Femur (tissue), 1 donor: ENCODE measurements around the gene TXNL1.
"Not testable (repeated sequence)": the region's sequence is repeated elsewhere in the genome, so short reads cannot be mapped to it uniquely, and the experiment has no call there.

Source experiments
- DNase-seq: peaks from one replicate; pipeline ENCODE4 v3.0.0-alpha.2; 2017

The TXNL1 gene

GRCh38 chr18:56643381-56643780 lies 5.0 kb upstream of the TXNL1 start:
- no peak for DNase-seq

GRCh38 chr18:56641714-56642337 lies 3.4 kb upstream of the TXNL1 start:
- DNase-seq = no peak

DNA sequence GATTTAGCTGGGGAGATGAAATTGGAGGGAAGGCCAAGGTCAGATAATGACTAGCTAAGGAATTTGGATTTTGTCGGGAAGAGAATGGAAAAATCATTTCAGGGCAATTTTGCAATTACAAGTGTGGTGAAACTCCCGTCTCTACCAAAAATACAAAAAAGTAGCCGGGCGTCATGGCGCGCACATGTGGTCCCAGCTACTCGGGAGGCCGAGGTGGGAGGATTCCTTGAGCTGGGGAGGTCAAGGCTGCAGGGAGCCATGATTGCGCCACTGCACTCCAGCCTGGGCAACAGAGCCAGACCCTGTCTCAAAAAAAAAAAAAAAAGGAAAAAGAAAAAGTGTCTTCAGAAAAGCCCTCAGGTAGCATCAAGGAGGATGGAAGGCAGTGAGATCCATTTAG lies 1.2 kb upstream of the TXNL1 start:
- no peak for DNase-seq

GRCh38 chr18:56639104-56639381 lies 651 bp upstream of the TXNL1 start:
- DNase-seq = no peak

GRCh38 chr18:56637711-56638231 lies 621 bp downstream of the TXNL1 start:
- DNase-seq = no peak

- DNase-seq = no peak
Observed at GRCh38 chr18:56637176-56637575, 1.2 kb downstream of the TXNL1 start.

DNA sequence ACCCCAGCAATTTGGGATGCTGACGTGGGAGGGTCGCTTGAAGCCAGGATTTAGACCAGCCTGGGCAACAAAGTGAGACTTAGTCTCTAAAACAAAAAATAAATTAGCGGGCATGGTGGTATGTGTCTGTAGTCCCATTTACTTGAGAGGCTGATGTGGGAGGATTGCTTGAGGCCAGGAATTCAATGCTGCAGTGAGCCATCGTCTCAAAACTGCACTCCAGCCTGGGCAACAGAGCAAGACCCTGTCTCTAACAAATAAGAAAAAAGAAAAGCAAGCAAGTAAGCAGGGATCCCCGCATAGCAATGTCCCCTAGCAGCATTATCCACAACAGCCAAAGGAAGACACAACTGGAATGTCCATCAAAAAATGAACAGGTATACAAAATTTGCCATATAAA lies 3.4 kb downstream of the TXNL1 start:
- no peak for DNase-seq

- no peak for DNase-seq
Observed at GRCh38 chr18:56632070-56633022, 6.0 kb downstream of the TXNL1 start.

- DNase-seq = no peak
Observed at GRCh38 chr18:56627991-56628390, 10.4 kb downstream of the TXNL1 start.

- no peak for DNase-seq
Observed at GRCh38 chr18:56615738-56616520, 22.5 kb downstream of the TXNL1 start.

GRCh38 chr18:56606618-56607017 lies 31.8 kb downstream of the TXNL1 start:
- no peak for DNase-seq

- DNase-seq = no peak
Observed at GRCh38 chr18:56598422-56598821, 40.0 kb downstream of the TXNL1 start.

GRCh38 chr18:56593906-56594305 lies 44.5 kb downstream of the TXNL1 start:
- DNase-seq = no peak

DNA sequence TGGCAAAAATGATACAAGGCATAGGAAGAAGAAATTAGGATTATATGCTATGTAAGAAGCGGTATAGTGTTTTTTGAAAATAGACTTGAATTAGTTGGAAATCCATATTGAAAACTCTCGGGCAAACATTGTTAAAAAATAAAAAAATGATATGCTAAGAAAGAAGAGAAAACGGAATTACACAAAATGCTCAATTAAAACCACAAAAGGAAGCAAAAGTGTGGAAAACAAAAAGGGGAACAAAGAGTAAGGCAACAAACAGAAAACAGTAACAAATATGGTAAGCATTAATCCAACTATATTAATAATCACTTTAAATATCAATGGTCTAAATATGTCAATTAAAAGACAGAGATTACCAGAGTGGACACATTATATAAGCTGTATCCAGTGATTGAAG lies 58.4 kb downstream of the TXNL1 start:
- no peak for DNase-seq

DNA sequence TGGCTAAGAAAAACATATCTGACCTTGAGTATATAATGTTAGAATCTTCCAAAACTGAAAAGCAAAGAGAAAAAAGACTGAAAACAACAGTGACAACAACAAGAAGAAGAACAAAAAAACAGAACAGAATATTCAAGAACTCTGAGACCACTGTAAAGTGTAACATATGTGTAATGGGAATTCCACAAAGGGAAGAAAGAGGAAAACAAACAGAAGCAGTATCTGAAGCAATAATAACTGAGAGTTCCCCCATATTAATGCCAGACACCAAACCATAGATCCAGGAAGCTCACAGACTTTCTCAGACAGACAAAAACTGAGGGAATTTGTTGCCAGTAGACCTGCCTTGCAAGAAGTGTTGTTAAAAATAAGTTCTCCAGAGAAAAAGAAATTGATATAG lies 58.9 kb downstream of the TXNL1 start:
- DNase-seq = no peak

DNA sequence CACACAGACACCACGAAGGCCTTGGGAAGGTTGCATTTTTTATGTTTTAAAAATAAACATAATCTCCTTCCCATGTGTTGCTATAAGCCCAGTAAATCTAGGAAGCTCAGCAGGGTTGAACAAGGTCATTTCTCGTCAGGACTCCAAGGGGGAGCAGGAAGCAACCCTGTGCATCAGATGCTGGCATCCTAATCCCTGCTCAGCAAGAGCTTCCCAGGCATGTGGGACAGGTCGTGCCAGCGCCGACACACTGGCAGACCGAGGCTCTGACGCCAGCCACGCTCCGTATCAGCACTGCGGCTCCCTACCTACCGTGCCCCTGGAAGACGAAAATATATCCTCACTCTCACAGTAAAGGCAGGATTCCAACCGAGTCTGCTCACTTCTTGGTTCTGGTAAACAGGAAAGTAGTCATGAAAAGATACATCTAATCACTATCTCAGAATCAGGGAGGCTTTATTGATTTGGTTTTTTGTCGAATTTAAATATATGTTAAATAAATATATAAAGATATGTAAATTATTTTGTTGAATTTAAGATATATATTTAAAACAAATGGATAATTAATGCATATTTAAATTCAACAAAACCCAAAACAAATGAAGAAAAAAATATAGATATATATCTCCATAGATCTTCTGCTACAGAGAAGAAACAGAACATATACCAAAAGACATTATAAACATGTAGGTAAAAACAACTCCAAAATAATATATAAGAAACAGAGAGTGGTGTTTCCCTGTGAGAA lies 61.4 kb downstream of the TXNL1 start:
- DNase-seq = peak; percentile 40

DNA sequence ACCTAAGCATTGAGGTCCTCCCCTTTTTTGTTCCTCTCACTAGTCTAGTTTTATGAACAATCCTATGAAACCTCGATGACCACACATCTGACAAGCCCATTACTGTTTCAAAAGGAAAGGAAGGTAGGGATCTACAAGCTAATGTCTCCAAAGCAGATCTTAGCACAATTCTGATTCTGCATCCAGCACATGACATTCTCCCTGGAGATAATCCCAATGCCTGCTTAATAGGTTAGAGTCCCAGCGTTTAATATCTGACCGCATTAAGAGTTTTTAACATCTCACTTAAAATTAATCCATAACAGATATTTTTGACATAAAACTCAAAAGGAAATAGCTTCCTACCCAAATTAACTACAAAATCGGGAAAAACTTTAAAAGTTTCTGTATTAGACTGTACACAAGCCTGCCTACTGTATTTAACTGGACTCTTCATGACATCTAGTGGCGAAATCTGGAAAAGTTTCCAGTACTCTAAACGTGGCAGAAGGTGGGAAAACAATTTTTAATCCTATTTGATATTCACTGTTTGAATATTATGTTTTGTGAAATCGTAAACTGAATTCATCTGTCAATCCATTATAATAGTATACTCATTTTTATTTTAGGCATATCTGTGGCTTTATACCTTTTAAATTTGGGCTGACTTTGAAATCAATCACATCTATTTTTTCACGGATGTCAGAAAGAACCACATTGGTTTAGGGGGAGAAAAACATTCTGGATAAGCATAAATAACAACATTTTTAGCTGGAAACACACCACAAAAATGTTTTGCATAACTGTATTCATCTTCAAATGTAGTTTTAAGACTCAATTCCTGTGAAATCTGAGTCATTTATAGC lies 62.4 kb downstream of the TXNL1 start:
- DNase-seq = no peak

DNA sequence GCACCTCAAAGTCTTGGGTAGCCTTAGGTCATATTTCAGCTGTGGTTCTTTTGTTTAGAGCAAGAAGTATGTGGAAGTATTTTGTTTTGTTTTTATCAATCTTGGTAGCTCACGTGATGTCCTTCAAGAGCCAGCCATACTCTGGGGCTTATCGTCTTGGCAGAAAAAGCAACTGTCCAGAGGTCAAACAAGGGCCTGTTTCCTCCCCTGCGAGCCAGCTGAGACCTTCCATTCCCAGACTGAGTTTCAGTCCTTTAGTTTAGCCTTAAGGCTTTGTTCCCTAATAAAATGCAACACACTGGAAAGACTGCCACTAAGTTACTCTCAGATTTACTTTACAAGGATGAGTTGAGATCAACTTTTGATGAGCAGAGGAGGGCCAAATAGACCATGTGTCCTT lies 63.5 kb downstream of the TXNL1 start:
- peak; percentile 62 for DNase-seq

DNA sequence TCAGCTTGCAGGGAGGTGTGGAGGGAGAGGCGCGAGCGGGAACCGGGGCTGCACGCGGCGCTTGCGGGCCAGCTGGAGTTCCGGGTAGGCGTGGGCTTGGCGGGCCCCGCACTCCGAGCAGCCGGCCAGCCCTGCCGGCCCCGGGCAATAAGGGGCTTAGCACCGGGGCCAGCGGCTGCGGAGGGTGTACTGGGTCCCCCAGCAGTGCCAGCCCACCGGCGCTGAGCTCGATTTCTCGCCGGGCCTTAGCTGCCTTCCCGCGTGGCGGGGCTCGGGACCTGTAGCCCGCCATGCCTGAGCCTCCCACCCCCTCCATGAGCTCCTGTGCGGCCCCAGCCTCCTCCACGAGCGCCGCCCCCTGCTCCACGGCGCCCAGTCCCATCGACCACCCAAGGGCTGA lies 66.1 kb downstream of the TXNL1 start:
- not testable (repeated sequence) for DNase-seq

GRCh38 chr18:56570978-56571377 lies 67.4 kb downstream of the TXNL1 start:
- no peak for DNase-seq

GRCh38 chr18:56569416-56569815 lies 69.0 kb downstream of the TXNL1 start:
- DNase-seq = no peak

- no peak for DNase-seq
Observed at GRCh38 chr18:56568986-56569385, 69.4 kb downstream of the TXNL1 start.
